Measurements from ENCODE around the gene EXOC4.
"Not testable (repeated sequence)": the region's sequence is repeated elsewhere in the genome, so short reads cannot be mapped to it uniquely, and the experiment has no call there.

EXOC4 gene

DNA sequence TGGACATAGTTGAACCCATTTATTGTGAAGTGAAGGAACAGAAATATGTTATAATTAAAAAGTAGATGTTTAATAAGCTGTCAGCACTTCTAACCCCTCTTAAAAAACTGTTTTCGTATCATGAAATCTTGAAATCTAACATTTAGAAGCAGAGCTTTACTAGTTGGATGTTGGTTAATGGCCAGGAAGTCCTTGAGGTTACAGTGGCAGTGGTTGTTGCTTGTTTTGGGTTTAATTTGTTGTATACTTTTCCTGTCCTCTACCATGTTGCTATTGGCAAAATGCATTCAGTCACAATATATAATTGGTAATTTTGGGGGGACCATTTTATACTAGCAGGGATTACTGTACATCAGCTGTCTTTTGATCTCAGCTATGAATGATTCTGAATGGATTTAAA is 60.7 kb downstream of the EXOC4 start:
- no peak for DNase-seq (ENCODE audit: extremely low read depth in 1 of 2, low read depth in 1 of 2)

DNA sequence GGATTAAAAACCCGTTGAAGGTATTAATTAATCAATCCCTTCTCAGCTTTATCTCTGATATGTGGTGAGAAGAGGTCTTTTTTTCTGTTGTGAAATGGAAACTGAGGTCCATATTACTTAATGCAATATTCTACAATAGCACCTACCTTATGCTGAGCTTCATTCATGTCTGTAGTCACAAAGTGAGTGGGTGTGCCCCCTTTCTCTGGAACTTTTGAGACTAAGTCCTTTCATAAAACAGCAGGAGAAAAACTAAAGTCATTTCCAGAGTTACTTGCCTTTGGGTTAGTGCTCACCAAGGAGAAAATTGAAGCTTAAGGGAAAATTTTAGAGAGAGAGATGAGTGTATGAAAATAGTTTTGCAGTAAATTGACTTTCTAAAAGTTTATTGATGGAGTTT is 61.2 kb downstream of the EXOC4 start:
- DNase-seq (ENCODE audit: extremely low read depth in 1 of 2, low read depth in 1 of 2) = no peak

DNA sequence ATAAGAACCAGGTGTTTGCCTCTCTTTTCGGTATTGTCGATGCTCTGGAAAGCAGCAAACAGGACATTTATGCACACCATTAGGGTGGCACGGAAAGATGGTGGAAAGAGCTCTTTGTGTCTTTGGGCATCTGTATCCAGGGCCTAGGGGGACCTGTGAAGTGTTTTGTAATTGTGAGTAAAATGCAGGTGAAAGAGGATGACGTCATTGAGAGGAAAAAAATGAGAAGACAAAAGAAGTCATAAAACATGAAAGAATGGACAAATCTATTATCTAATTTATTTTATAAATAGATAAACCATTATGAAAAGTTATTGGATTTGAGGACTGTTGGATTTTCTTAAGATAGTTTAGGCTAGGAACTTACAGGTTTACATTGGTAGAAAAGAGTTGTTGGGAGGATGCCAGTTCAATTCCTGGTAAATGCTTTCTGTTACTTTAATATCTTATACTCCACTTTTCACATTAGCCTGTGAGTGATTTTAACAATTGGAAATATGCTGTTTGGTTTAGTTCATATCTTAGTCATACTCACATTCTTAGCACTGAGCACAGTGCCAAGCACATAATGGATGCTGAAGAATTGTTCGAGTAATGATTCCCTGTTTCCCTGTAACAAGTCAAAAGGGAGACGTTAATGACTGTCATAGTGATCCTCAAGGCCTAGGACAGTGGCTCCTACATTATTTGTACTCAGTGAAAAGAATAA is 62.6 kb downstream of the EXOC4 start:
- no peak for DNase-seq (ENCODE audit: extremely low read depth in 1 of 2, low read depth in 1 of 2)

DNA sequence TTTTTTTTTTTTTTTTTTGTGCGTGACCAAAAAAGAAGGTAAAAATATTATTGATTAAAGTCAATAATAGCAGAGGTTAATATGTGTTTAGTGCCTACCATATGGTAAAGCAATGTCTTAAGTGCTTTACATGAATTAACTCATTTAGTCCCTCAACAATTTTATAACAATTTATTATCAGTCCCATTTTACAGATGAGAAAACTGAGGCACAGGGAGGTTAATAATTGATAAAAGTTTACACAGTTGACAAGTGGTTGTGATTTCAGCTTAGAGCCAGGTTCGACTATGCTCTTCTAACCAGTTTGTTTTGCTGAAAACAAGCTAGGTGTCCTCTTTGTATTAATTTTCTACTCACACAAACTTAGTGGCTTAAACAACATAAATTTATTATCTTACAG is 67.0 kb downstream of the EXOC4 start:
- DNase-seq (ENCODE audit: extremely low read depth in 1 of 2, low read depth in 1 of 2) = no peak

DNA sequence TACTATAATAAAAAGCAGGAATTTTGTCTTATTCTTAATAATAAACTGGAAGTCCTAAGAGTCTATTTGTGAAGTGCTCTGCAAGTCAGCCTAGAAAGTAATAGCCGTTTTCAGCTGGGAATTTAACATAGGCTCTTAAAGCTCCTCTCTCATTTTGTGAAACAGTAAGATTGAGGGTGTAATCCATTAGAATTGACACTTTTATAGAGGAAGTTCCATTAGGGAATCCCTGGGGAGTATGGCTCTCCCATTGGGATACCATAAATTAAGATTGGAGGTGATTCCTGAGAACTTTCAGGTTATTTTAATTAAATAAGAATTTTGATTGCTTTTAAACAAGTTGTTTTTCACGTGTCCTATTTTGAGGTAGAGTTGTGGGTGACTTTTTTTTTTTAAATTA is 68.0 kb downstream of the EXOC4 start:
- DNase-seq (ENCODE audit: extremely low read depth in 1 of 2, low read depth in 1 of 2) = no peak

DNA sequence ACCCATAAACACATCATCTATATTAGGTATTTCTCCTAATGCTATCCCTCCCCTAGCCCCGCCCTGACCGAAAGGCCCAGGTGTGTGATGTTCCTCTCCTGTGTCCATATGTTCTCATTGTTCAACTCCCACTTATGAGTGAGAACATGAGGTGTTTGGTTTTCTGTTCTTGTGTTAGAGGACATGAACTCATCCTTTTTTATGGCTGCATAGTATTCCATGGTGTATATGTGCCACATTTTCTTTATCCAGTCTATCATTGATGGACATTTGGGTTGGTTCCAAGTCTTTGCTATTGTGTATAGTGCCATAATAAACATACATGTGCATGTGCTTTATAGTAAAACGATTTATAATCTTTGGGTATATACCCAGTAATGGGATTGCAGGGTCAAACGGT is 68.5 kb downstream of the EXOC4 start:
- not testable (repeated sequence) for DNase-seq (ENCODE audit: extremely low read depth in 1 of 2, low read depth in 1 of 2)

DNA sequence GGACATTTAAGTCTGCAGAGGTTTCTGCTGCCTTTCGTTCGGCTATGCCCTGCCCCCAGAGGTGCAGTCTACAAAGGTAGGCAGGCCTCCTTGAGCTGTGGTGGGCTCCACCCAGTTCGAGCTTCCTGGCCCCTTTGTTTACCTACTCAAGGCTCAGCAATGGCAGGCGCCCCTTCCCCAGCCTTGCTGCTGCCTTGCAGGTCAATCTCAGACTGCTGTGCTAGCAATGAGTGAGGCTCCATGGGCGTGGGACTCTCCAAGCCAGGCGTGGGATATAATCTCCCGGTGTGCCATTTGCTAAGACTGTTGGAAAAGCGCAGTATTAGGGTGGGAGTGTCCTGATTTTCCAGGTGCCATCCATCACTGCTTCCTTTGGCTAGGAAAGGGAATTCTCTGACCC is 73.9 kb downstream of the EXOC4 start:
- not testable (repeated sequence) for DNase-seq (ENCODE audit: extremely low read depth in 1 of 2, low read depth in 1 of 2)

DNA sequence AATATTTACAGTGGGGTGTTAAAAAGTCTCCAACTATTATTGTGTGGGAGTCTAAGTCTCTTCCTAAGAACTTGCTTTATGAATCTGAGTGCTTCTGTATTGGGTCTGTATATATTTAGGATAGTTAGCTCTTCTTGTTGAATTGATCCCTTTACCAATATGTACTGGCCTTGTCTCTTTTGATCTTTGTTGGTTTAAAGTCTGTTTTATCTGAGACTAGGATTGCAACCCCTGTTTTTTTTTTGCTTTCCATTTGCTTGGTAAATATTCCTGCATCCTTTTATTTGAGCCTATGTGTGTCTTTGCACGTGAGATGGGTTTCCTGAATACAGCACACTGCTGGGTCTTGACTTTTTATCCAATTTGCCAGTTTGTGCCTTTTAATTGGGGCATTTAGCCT is 75.1 kb downstream of the EXOC4 start:
- DNase-seq (ENCODE audit: extremely low read depth in 1 of 2, low read depth in 1 of 2) = not testable (repeated sequence)

DNA sequence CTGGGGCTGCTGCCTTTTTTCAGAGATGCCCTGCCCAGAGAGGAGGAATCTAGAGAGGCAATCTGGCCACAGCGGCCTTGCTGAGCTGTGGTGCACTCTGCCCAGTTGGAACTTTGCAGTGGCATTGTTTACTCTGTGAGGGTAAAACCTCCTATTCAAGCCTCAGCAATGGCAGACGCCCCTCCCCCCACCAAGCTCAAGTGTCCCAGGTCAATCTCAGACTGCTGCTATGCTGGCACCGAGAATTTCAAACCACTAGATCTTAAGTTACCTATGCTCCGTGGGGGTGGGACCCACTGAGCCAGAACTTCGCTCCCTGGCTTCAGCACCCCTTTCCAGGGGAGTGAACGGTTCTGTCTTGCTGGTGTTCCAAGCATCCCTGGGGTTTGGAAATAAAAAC is 77.2 kb downstream of the EXOC4 start:
- no peak for DNase-seq (ENCODE audit: extremely low read depth in 1 of 2, low read depth in 1 of 2)

DNA sequence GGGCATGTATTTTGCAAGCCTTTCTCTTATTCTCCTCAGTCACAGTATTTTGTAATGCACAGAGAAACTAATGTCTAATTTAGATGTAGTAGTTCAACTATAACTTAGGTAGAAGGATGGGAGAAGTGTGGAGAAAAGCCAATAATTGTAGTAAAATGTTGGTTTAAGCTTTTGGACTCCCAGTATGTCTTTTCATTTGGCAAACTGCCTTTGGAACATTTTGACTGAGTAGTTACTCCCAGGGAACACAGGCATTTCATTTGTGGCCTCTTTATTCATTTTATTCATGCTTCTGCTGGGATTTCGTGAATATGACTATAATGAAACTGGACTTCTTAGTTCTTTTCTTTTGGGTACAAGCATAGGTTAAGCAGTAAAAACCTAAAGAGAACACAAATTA is 79.0 kb downstream of the EXOC4 start:
- DNase-seq (ENCODE audit: extremely low read depth in 1 of 2, low read depth in 1 of 2) = no peak

DNA sequence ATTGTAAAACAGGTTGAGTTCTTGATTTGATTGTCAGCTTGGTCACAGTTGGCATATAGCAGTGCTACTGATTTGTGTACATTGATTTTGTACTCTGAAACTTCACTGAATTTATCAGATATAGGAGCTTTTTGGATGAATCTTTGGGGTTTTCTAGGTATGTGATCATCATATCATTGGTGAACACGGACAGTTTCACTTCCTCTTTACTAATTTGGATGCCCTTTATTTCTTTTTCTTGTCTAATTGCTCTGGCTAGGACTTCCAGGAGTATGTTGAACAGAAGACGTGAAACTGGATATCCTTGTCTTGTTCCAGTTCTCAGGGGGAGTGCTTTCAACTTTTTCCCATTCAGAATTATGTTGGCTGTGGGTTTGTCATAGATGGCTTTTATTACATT is 86.9 kb downstream of the EXOC4 start:
- no peak for DNase-seq (ENCODE audit: extremely low read depth in 1 of 2, low read depth in 1 of 2)

DNA sequence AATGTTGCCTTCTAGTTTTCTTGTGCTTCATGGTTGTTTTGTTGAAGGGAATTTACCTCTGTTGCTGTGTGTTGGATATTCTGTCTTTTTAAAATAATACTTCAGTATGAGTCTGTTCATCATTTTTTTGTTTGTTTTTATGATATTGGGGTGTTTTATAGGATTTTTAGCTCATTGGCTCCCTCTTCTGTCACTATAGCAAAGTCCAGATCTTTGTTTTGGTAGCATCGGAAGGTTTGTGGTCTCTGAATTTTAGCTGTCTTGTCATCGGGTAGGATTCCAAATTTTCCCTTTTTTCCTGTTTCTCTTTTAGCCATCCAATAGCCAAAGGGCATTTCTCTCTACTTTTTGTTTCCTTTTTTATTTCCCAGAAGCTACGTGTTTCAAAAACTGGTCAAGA is 91.4 kb downstream of the EXOC4 start:
- no peak for DNase-seq (ENCODE audit: extremely low read depth in 1 of 2, low read depth in 1 of 2)

DNA sequence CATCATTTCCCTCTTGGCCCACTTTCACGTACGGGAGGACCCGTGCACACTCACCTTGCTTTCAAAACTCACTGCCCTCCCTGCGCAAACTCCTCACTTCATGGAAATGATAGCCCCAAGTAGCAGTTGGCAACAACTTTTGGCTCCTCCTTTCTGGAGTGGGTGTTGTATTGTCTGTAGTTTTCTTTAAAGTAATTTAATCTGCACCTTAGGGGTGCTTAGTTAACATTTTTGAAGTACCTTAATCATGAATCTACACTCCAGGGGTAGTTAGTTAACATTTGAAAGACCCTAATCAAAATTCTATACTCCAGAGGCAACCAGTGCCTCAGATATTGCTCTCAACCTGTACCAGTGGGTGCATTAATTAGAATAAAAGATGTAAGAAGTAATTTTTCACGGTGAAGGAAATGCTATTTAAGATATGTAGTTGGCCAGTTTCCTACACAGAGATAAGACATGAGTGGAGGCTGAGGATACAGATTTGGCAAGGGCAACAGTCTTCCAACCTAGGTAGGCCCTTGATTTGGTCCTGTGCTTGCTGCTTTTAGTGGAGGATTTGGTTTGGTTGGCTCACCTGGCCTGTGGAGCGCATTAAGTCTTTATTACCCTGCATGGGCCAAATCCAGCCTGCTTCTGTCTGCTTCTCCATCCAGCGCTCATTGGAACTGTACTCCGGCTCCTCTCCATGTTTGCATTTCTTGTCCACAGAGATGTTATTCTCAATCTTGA is 93.0 kb downstream of the EXOC4 start:
- no peak for DNase-seq (ENCODE audit: extremely low read depth in 1 of 2, low read depth in 1 of 2)

DNA sequence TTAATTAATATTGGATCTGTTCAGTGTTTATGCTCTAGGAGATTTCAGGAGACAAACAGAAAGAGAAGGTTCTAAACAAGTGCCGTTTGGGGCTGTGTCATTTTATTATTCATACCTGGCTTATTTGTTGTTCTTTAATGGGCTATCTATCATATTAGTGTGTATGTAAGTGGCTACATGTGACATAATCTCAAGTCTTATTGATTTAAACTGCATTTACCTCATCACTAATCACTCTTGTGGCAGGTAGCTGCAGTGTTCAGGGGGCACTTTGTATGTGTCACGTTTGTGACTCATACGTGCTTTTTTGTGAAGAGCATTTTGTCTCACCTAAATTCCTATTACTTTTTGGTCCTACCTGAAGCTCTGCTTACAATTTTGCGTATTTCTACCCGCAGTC is 95.4 kb downstream of the EXOC4 start:
- no peak for DNase-seq (ENCODE audit: extremely low read depth in 1 of 2, low read depth in 1 of 2)

DNA sequence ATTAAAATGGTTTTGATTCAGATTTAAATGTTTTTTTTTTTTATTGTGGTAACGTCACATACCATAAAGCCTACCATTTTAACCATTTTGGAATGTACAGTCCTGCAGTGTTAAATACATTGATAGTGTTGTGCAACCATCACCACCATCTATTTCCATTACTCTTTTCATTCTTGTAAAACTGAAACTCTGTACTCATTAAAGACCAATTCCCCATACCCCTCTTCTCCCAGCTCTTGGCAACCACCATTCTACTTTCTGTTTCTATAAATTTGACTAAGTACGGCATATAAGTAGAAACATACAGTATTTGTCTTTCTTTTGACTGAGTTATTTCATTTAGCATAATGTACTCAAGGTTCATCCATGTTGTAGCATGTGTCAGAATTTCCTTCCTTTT is 96.2 kb downstream of the EXOC4 start:
- DNase-seq (ENCODE audit: extremely low read depth in 1 of 2, low read depth in 1 of 2) = no peak

DNA sequence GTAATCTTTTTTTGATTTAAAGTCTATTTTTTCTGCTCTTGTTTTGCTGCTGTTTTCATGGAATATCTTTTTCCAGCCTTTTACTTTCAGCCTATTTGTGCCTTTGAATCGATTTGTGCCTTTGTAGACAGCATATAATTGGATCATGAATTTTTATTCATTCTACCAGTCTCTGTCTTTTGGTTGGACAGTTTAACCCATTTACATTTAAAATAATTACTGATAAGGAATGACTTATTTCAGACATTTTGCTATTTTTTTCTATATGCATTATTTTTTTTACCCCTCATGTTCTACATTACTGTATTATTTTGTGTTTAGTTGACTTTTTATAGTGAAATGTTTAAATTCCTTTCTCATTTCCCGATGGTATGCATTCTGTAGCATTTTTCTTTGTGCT is 99.6 kb downstream of the EXOC4 start:
- no peak for DNase-seq (ENCODE audit: extremely low read depth in 1 of 2, low read depth in 1 of 2)

DNA sequence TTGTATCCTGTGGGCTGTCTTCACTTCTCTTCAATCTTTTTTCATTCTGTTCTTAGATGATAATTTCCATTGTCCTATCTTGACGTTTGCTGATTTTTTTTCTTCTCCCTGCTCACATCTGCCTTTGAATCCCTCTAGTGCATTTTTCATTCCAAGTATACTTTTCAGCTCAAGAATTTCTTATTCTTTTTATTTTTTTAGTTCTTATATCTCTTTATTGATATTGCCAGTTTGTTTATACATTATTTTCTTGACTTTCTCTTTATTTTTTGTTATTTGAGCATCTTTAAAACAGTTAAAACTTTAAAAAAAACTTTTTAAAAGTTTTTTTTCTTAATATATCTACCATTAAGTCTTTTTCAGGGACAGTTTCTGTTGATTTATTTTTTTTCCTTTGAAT is 100.9 kb downstream of the EXOC4 start:
- no peak for DNase-seq (ENCODE audit: extremely low read depth in 1 of 2, low read depth in 1 of 2)

DNA sequence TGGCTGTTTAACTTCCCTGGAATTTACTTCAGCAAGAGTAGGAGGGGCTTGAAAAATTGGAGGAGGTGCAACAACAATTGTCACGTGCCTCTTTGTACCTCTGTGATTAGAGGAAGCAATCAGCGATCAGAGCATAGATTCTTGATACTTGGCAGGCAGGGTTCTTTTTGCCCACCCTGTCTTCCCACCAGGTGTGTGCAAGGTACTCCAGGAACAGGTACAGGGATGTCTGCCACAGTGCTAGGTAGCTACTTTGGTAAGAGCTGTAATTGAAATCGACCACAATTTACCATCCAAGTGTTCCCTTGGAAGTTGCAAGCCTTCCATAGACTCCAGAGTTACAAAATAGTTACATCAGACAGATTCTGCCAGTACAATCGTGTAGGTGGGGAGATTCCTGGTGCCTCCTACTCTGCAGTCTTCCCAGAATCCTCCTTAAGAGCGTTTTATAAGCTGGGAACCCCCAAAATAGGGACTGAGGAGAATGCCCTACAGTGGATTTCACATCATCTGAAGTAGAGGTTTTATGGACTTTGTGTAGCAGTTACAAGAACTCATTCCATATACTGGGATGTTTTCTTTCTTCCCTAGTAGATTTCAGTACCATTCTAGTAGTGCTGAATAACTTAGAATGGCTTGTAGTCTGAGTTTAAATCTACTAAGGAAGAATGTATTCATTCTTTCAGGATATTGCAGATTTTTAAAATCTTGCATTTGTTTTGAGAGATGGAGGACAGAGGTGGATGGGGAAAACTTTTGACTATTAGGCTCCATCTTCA is 101.9 kb downstream of the EXOC4 start:
- no peak for DNase-seq (ENCODE audit: extremely low read depth in 1 of 2, low read depth in 1 of 2)

DNA sequence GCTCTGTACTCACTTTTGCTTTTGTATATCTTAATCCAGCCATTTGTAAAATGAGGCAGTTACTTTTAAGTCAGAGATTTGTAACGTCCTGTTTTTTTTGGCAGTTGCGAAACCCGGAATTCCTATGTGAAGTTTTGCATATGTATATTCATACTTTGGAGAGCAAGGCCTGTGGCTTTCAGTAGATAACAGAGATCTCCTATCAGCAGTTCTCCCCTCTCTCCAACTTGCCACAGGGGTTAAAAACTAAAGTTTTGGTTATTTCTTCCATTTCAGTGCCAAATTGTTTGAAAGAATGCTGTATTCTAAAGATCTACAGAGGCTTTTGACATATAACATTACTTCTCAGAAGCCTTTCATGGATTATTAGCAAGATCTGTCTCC is 102.4 kb downstream of the EXOC4 start:
- DNase-seq (ENCODE audit: extremely low read depth in 1 of 2, low read depth in 1 of 2) = no peak

DNA sequence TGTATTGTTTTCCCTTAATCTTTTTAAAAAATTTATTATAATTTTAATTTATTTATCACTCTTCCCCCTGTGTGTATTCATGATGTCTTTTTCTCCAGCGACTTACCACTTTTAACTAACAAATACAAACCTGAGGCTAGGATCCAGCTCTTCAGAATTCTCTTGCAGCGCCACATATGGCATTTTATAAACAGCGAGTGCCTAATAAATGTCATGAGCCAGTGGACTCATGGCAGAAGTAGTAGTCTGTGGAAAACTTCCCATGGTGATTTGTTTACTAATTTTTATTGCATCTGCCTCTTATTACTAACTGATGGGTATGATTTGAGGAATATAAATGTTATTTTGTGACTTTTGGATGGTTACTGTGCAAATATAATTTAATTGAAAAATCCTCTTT is 102.9 kb downstream of the EXOC4 start:
- DNase-seq (ENCODE audit: extremely low read depth in 1 of 2, low read depth in 1 of 2) = no peak

DNA sequence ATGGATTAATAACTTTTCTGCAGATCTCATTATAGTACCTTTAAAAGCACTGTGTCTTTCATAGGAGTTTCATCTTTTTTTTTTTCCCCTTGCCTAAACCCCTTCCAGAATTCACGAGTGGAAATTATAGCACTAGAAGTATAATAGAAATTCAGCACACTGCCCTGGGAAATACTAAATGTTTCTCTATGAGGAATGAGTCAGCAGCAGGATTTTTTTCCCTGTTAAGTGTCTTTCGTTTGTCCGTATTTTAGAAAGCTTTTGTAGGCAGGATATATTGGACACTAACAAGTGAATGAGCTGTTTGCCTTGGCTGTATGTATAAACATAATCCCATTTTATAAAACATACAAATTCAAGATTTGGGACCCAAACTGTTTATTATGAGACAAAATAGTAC is 105.8 kb downstream of the EXOC4 start:
- no peak for DNase-seq (ENCODE audit: extremely low read depth in 1 of 2, low read depth in 1 of 2)

DNA sequence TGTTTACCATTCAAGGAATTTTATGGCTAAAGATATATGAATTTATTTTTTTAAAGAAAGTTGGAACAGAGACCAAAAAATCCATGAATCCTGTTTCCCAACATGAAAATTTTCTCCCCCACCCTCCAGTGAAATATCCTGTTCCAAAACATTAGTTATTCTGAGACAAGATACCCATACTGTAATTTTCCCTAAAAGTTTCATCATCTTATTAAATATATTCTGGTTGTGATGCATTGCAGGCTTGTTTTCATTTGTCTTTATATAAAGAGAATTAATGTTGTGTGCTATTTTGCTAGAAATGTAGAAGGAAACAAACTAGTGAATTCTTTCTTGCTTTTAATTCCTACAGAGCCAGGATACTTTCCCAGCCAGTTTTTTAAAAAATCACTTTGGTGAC is 106.6 kb downstream of the EXOC4 start:
- DNase-seq (ENCODE audit: extremely low read depth in 1 of 2, low read depth in 1 of 2) = no peak
